IMR-90 (cell line): ENCODE data around the gene LAPTM5. TPM values are rescaled to one million over a fixed set of nuclear protein-coding genes. Genes with fewer than 3 reads are reported as not detected.

Experiments used
- ATAC-seq: fragments of 200-7000 bp; cut with Tn5 transposase; 2 replicates; pipeline ENCODE4 v1.9.1; 2020; ENCODE audit warnings: low read depth, mild to moderate bottlenecking, moderate library complexity
- BruUV-seq: library from RNA; stranded (reverse); fragments of 400-500 nt; replicated peaks from 2 replicates; lab custom pipeline; 2021; lab: Mats Ljungman, UMichigan
- CTCF ChIA-PET: fragments of 300-600 bp; formaldehyde crosslinking; extraction: SDS; loops from one replicate; lab custom pipeline; 2021; ENCODE audit warnings: antibody characterized with exemption; lab: Yijun Ruan, JAX
- POLR2A ChIA-PET: fragments of 300-600 bp; sonication (Branson Sonifier 250); formaldehyde crosslinking; loops from one replicate; lab custom pipeline; 2022; ENCODE audit warnings: antibody characterized with exemption; ENCODE audit not compliant: unreplicated experiment; lab: Charles Lee
- DNase-seq: peaks from one replicate; pipeline ENCODE4 v3.0.0; 2013
- H2AFZ ChIP-seq: replicated peaks from 2 replicates; pipeline ENCODE3; 2013; ENCODE audit warnings: low read length, mild to moderate bottlenecking; ENCODE audit not compliant: poor library complexity
- H2AK5ac ChIP-seq: 2 replicates; pipeline ENCODE4 v1.6.1; 2013; ENCODE audit warnings: low read depth, low read length, inconsistent platforms
- H2AK9ac ChIP-seq: replicated peaks from 2 replicates; pipeline ENCODE3; 2013; ENCODE audit warnings: mild to moderate bottlenecking, low read depth, low read length, moderate library complexity; ENCODE audit not compliant: poor library complexity
- H2BK120ac ChIP-seq: 2 replicates; pipeline ENCODE4 v1.6.1; 2013; ENCODE audit warnings: low read depth, low read length, inconsistent platforms
- H2BK15ac ChIP-seq: 3 replicates; pipeline ENCODE4 v1.6.1; 2013; ENCODE audit warnings: low read depth, low read length, inconsistent platforms
- H2BK20ac ChIP-seq: 2 replicates; pipeline ENCODE4 v1.6.1; 2013; ENCODE audit warnings: low read depth, mild to moderate bottlenecking, inconsistent platforms, low read length, moderate library complexity
- H2BK5ac ChIP-seq: 2 replicates; pipeline ENCODE4 v1.6.1; 2013; ENCODE audit warnings: mild to moderate bottlenecking, low read depth, low read length, inconsistent platforms; ENCODE audit not compliant: poor library complexity, severe bottlenecking
- H3K14ac ChIP-seq: replicated peaks from 2 replicates; pipeline ENCODE4 v1.6.1; 2013; ENCODE audit warnings: low read depth, low read length, inconsistent platforms
- H3K18ac ChIP-seq: 2 replicates; pipeline ENCODE4 v1.6.1; 2013; ENCODE audit warnings: low read depth, low read length, control low read depth
- H3K23ac ChIP-seq: 2 replicates; pipeline ENCODE4 v1.6.1; 2013; ENCODE audit warnings: low read depth, low read length, inconsistent platforms
- H3K27ac ChIP-seq: 2 replicates; pipeline ENCODE4 v1.5.1; 2013; ENCODE audit warnings: mild to moderate bottlenecking, control low read depth, low read length; ENCODE audit not compliant: insufficient read depth
- H3K27me3 ChIP-seq: 2 replicates; pipeline ENCODE4 v1.6.1; 2013; ENCODE audit warnings: low read length; ENCODE audit not compliant: control insufficient read depth, insufficient read depth
- H3K36me3 ChIP-seq: 2 replicates; pipeline ENCODE4 v1.6.1; 2013; ENCODE audit warnings: low read length, mixed read lengths; ENCODE audit not compliant: control insufficient read depth, insufficient read depth
- H3K4ac ChIP-seq: 2 replicates; pipeline ENCODE4 v1.6.1; 2013; ENCODE audit warnings: low read depth, low read length, inconsistent platforms
- H3K4me1 ChIP-seq: 2 replicates; pipeline ENCODE4 v1.6.1; 2013; ENCODE audit warnings: low read length, mixed read lengths; ENCODE audit not compliant: control insufficient read depth, insufficient read depth
- H3K4me2 ChIP-seq: 2 replicates; pipeline ENCODE4 v1.6.1; 2013; ENCODE audit warnings: low read depth, mild to moderate bottlenecking, control low read depth, low read length, moderate library complexity
- H3K4me3 ChIP-seq: 2 replicates; pipeline ENCODE4 v1.5.1; 2013; ENCODE audit warnings: low read depth, mild to moderate bottlenecking, control low read depth, low read length, moderate library complexity; ENCODE audit not compliant: insufficient read depth
- H3K56ac ChIP-seq: 2 replicates; pipeline ENCODE4 v1.6.1; 2013; ENCODE audit warnings: low read length, inconsistent platforms; ENCODE audit not compliant: insufficient read depth; ENCODE audit errors: extremely low read depth
- H3K79me1 ChIP-seq, 2 experiments: 2 replicates each; pipeline ENCODE4 v1.6.1; 2013; ENCODE audit warnings: low read length in 2 of 2, inconsistent platforms in 1 of 2, low read depth in 1 of 2
- H3K9ac ChIP-seq: 2 replicates; pipeline ENCODE4 v1.6.1; 2013; ENCODE audit warnings: low read depth, low read length, control low read depth
- H3K9me1 ChIP-seq: 2 replicates; pipeline ENCODE4 v1.6.1; 2013; ENCODE audit warnings: low read length, inconsistent platforms; ENCODE audit not compliant: insufficient read depth
- H3K9me3 ChIP-seq: 2 replicates; pipeline ENCODE4 v1.6.1; 2013; ENCODE audit warnings: low read length; ENCODE audit not compliant: control insufficient read depth, insufficient read depth
- H4K20me1 ChIP-seq: 2 replicates; pipeline ENCODE4 v1.6.1; 2013; ENCODE audit warnings: low read length, inconsistent platforms; ENCODE audit not compliant: insufficient read depth
- H4K5ac ChIP-seq: 2 replicates; pipeline ENCODE4 v1.6.1; 2013; ENCODE audit warnings: mild to moderate bottlenecking, low read depth, low read length, control low read depth
- H4K8ac ChIP-seq, 2 experiments: 2 replicates each; pipeline ENCODE4 v1.6.1; 2013; ENCODE audit warnings: low read depth in 2 of 2, low read length in 2 of 2, control low read depth in 1 of 2, inconsistent platforms in 1 of 2
- H4K91ac ChIP-seq: 2 replicates; pipeline ENCODE4 v1.6.1; 2013; ENCODE audit warnings: low read depth, low read length, inconsistent platforms; ENCODE audit not compliant: insufficient read depth
- CHD1 ChIP-seq: IDR thresholded peaks from 2 replicates; pipeline ENCODE4 v1.6.1; 2012; ENCODE audit warnings: low read depth, low read length, improper control_type of control experiment
- RCOR1 ChIP-seq: IDR thresholded peaks from 2 replicates; pipeline ENCODE4 v1.6.1; 2012; ENCODE audit warnings: mild to moderate bottlenecking, low read length, improper control_type of control experiment; ENCODE audit not compliant: insufficient replicate concordance
- WGBS, 2 experiments: methylation state at CpG; one replicate each; pipeline versions ENCODE4 v1.1.5 to v1.1.7; 2013; ENCODE audit warnings: missing lambda C conversion rate in 2 of 2; ENCODE audit not compliant: insufficient read length in 1 of 2; ENCODE audit errors: extremely low coverage in 2 of 2; 5-methylcytosine and 5-hydroxymethylcytosine counted together
- dilution Hi-C: fragments of 300-500 bp; cut with HindIII; formaldehyde crosslinking; loops from one replicate; pipeline ENCODE4 v1.14.3; 2018; ENCODE audit warnings: low sequenced_read_pairs; ENCODE audit not compliant: unreplicated experiment
- in situ Hi-C: fragments of 300-500 bp; cut with MboI; formaldehyde crosslinking; loops from 3 replicates; pipeline ENCODE4 v1.14.3; 2019; ENCODE audit warnings: low sequenced_read_pairs, inconsistent platforms, mixed read lengths
- intact Hi-C: fragments of 100-400 bp; cut with micrococcal nuclease; formaldehyde crosslinking; loops from 2 replicates; pipeline ENCODE4 v1.10.0; 2022
- polyA plus RNA-seq, 3 experiments: library from polyadenylated mRNA; depleted of rRNA; stranded (reverse); fragments of >200 nt; gene quantifications; 2 replicates each; pipeline ENCODE4 v1.2.3, GENCODE V29; 2012; ENCODE audit warnings: low replicate concordance in 1 of 3
- total RNA-seq: library from RNA; depleted of rRNA; stranded (reverse); fragments of >200 nt; gene quantifications from 2 replicates; pipeline ENCODE4 v1.2.3, GENCODE V29; 2012
- TF ChIP-seq, protein P1 (sequence below): fragments of 150-350 bp; IDR thresholded peaks from 2 replicates; pipeline ENCODE4 v1.6.1; 2017; ENCODE audit warnings: mild to moderate bottlenecking, antibody characterized with exemption, low read length, low read depth

Gene LAPTM5
- total and polyA plus RNA-seq, 2 of the 4 experiments (the other 2 are of a cell fraction) = 0.09 TPM; not detected in 1

- Histone ChIP-seq H3K27me3 (no peaks in the 10 kb centered on the region), H3K79me1 (peaks cover 0 to 6% of the 10 kb centered on the region in 2 experiments; a peak in 1 of 4 replicates), H3K4me1 (peaks cover 4% of the 10 kb centered on the region; the same call in 1 of the 2 replicates), H4K20me1 (peaks cover 6% of the 10 kb centered on the region), H2AK5ac (no peak overlapping the region), H3K9me3 (no peaks in the 10 kb centered on the region), H3K4me3 (no peak overlapping the region), H3K23ac (no peak overlapping the region), H3K36me3 (no peaks in the 10 kb centered on the region), H3K27ac (no peak overlapping the region), H3K9ac (no peak overlapping the region), H4K5ac (no peak overlapping the region), H3K9me1 (0 out of 2 replicates have a peak, but pooled peaks cover 2% of the 10 kb centered on the region), H3K18ac (no peak overlapping the region), H3K4me2 (no peak overlapping the region), H4K8ac (no peak overlapping the region), H3K56ac (no peak overlapping the region), H2AK9ac (no peak overlapping the region), H3K4ac (no peak overlapping the region), H2BK5ac (no peak overlapping the region), H2BK120ac (no peak overlapping the region), H2BK15ac (no peak overlapping the region), H2AFZ (no peak overlapping the region), H4K91ac (no peak overlapping the region), H3K14ac (no peak overlapping the region), H2BK20ac (no peak overlapping the region)
- WGBS, 2 experiments = no CpG with 5 or more reads among the region's 16 CpGs
- in situ Hi-C loops (loop anchor here (5.0 kb wide), 1 partner anchor 42 kb away; no protein-coding TSS in a partner anchor), intact Hi-C loops (no loop called here), dilution Hi-C loops (no loop called here)
- TF ChIP-seq RCOR1 (no peak), CHD1 (no peak)
- TF ChIP-seq, protein P1, sequence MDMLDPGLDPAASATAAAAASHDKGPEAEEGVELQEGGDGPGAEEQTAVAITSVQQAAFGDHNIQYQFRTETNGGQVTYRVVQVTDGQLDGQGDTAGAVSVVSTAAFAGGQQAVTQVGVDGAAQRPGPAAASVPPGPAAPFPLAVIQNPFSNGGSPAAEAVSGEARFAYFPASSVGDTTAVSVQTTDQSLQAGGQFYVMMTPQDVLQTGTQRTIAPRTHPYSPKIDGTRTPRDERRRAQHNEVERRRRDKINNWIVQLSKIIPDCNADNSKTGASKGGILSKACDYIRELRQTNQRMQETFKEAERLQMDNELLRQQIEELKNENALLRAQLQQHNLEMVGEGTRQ = no peak
- POLR2A ChIA-PET = interaction anchor here (1.5 kb wide), 1 partner anchor 59 kb away, joined by 4 read pairs; no protein-coding TSS in a partner anchor
- no peak for DNase-seq
- no TSS peak for BruUV-seq
- ATAC-seq = no peak
- CTCF ChIA-PET = interaction anchor here (1.0 to 2.8 kb wide), 3 partner anchors 7 to 62 kb away, joined by 3 to 44 read pairs (median 18); no protein-coding TSS in a partner anchor
These were observed 37.0 kb downstream of the LAPTM5 start for GRCh38 chr1:30720271-30721223.
